Hematopoietic multipotent progenitor cell (in vitro differentiated cells): ENCODE data around the gene PRSS22. TPM values are rescaled to one million over a fixed set of nuclear protein-coding genes. Genes with fewer than 3 reads are reported as not detected.

Experiments
- DNase-seq, 3 donors: peaks; one replicate each; pipeline ENCODE4 v3.0.0-alpha.2; 2011 to 2015; ENCODE audit warnings: low read depth in 2 of 3, low spot score in 2 of 3
- total RNA-seq: library from RNA; depleted of rRNA; stranded (reverse); fragments of >200 nt; gene quantifications from one replicate; pipeline ENCODE4 v1.2.3, GENCODE V29; 2012

PRSS22 gene
- total RNA-seq, 1 donor = not detected

DNA sequence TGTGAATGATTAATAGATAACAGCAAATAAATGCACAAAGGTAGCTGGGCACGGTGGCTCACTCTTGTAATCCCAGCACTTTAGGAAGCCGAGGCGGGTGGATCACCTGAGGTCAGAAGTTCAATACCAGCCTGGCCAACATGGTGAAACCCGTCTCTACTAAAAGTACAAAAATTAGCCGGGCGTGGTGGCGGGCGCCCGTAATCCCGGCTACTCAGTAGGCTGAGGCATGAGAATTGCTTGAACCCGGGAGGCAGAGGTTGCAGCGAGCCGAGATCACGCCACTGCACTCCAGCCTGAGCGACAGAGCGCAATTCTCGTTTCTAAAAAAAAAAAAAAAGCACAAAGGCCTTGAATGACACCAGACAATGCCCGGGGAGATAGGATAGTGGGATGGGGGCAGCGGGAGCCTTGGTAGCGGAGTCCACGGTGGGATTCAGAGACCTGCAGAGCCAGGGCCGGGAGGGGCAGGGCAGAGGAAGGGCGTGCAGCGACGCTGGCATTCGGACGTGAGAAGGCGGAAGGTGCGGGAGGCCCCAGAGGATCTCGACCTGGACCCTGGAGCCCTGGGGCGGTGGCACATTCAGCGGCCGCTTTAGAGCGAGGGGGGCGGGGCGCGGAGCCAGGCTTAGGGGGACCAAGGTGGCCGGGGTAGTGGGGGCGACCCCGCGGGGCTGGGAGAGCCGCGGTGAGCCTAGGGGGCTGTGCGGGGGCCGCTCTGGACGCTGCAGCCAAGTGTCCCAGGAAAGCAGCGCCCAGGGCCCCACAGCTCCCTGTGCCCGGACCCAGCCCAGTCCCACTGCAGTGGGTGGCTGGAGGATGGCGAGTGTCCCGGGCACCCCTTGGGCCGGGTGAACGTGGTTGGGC lies 24.0 kb upstream of the PRSS22 start:
- DNase-seq = peak in 2 of 3 donors; percentile 35 to 41

DNA sequence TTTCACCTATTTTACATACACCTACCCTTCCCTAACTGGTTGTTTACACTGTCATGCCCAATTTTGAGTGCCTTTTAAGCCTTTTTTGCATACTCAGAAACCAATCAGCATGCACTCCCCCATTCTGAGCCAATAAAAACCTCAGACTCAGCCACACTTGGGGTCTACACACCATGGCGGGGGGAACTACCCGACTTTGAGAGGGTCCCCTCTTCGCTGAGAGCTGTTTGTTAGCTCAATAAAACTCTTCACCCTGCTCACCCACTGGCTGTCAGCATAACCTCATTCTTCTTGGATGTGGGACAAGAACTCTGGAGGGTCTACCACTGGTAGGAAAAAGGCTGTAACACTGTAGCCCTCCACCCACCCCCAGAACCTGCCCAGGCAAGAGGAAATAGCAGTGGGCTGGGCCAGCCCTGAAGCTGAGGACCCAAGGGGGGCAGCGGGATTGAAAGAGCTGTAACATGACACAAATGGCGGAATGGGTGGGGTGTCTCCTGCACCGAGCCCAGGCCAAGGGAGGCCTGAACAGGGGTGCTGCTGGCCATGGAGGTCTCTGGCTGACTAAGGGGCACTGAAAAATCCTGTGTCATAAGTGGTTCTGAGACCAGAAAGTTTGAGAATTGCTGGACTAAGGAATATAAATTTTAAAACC lies 22.0 kb upstream of the PRSS22 start:
- DNase-seq = no peak

DNA sequence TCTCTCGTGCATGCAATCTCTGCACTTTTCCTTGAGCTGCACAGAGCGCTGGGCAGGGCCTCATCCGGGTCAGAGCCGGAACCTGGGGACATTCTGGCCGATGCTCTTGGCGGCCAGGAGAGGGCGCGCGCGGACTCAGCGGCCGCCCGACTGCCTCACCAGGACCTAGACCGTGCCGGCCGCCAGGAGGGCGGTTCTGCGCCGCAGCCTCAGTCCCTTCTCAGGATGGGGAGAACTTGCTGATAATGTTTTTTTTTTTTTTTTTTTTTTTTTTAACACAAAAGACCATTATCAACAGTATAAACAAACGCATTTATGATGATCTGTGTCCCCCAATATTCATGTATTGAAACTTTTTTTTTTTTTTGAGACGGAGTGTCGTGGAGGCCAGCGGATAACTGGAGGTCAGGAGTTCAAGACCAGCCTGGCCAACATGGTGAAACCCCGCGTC lies 17.0 kb upstream of the PRSS22 start:
- peak; percentile 60 to 82 (median 75) for DNase-seq

DNA sequence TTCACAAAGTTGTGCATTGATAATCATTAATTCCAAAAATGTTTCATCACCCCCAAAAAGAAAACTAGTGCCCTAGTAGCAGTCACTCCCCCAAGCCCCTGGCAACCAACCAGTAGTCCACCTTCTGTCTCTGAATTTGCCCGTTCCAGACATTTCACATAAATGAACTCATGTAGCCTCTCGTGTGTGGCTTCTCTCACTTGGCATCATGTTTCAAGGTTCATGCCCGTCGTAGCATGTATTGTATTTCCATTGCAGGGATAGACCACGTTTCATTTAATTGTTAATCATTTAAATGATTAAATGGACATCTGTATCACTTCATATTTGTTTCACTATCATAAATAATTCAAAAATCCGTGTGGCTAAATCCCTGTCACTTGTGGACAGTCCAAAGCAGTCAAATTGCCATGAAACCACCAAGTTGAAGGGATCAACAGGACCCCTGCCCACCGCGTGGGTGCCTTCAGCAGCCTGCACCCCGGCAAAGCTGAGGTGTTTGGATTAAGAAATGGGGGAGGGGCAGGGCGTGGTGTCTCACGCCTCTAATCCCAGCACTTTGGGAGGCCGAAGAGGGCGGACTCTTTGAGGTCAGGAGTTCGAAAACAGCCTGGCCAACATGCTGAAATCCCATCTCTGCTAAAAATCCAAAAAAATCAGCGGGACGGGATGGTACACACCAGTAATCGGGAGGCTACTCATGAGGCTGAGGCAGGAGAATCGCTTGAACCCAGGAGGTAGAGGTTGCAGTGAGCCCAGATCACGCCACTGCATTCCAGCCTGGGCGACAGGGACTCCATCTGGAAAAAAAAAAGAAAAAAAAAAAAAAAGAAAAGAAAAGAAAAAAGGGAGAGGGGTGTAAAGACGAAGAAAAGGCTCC lies 16.3 kb upstream of the PRSS22 start:
- DNase-seq = no peak

DNA sequence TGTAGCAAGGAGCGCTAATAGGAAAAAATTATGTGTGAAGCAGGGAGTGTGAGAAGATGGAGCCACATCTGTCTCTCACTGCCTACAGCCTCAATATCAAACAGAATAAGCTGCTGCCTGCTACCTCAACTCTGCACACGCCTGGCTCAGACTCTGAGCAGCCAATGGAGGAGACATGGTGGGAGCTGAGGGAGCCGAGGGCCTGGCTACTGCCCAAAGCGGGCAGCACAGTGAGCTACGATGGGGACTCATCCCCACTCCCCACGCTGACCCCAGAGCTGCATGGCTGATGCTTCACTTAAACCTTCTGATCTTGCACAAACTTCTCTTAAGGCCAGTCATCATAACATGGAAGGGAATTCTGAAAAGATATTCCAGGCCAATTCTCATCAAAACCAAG lies 14.0 kb upstream of the PRSS22 start:
- DNase-seq = no peak

DNA sequence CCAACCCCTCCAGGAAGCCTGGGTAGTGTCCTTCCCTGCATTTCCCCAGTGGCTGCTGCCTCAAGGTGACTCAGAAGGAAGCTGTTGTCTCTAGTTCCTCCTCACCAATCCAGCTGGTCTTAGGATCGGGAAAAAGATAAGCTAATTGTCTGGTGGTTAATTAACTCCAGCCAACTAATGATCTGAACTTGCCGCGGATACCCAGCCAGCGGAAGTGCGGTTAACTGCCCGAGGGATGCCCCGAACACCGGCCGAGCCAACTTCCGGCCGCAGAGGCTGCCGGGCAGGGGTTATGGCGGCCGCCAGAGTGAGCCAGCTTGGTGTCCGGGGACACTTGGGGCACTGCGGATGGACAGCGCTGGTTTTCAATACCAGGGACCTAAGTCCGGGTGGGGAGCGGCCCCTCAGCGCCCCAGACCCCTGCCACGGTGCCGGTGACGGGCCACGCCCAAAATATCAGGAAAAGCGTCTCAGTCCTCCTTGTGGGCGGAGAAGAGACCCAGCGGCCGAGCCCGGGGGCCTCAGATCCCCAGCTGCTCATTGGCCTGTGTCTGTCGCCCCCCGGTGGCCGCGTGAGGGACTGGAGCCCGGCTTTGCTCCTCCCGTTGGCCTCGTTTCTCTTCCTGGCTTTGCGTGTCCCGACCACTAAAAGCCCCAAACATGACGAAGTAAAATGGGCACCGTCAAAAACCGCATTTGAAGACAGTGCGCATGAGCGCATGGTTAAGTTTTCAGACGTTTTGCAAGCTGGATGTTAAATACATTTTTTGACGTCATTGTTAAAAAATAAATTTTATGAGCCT lies 10.2 kb upstream of the PRSS22 start:
- DNase-seq = peak; percentile 91 to 98 (median 98)

DNA sequence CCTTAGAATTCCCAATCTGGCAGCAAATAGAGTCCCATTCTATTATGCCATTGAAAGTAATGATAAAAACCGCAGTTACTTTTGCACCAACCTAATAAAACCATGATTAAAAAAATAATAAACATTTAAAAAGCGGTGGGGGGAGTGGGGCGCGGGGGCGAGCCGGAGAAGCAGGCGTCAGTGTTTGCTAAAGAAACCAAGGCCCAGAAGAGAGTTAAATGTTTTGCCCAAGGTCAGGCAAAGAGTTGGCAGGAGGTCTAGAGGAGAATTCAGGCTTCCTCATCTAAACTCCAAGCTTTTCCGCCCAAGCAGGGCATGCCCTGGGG lies 9.7 kb upstream of the PRSS22 start:
- no peak for DNase-seq

DNA sequence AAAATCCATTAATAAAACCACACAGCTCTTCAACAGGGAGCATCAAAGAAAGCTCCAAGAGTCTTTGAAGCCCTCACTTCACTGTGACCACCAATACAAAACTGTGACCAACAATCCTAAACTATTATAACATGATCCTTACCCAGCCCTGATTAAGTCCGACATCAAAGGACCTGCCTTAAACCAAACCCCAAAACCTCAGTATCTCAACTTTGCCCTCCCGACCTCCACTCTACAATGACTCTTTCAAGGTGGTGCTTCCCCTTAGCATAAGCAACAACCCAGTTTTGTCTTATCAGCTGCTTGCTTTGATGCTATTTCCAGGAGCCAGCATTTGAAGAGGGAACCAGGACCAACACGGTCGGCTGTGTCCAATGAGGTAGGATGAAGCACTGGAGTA lies 8.5 kb upstream of the PRSS22 start:
- DNase-seq = no peak

DNA sequence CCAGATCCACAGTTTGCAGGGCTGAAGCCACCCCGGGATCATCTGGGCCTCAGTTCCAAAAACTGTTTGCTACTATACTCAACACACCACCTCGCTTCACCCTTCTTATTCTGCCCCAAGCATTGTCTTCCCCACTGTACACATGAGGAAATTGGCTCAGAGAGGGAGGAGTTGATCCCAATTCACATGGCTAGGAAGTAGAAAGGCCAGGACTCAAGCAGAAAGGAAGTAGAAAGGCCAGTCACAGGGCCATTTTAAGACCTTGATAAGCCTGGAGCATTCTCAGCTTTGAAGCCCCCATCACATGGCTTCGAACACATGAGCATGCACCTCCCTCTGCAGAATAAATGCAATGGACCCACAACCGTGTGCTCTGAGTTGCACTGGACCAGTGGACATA lies 7.7 kb upstream of the PRSS22 start:
- DNase-seq = no peak

DNA sequence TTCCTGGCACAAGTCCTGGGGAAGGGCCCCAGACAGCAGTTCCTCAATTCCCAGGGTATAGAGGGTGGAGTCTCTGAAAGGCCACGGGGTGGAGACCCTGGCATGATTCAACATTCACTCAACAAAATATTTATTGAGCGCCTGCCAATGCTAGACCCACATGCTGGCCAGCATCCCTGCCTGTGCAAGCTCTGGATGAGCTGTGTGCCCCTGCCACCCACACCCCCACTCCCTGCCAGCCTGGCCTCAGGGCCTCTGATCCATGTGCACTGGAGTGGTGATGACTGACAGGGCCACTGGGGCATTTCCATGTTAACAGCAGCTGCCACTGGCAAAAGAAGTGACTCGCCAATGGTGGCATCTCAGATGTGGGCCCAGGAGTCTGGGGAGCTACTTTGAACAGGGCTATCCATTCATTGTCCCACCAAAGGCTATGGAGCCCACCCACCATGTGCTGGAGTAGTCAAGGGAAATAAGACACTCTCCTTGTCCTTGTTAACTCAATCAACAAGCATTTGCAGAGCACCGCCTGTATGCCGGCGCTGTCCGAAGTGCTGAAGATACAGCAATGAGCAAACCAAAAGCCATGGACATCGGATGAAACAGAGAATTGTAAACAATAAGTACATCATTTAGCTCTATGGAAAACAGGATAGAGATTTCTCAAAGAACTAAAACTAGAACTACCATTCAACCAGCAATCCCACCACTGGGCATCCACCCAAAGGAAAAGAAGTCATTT lies 3.0 kb upstream of the PRSS22 start:
- peak in 1 of 3 donors; percentile 47 for DNase-seq

DNA sequence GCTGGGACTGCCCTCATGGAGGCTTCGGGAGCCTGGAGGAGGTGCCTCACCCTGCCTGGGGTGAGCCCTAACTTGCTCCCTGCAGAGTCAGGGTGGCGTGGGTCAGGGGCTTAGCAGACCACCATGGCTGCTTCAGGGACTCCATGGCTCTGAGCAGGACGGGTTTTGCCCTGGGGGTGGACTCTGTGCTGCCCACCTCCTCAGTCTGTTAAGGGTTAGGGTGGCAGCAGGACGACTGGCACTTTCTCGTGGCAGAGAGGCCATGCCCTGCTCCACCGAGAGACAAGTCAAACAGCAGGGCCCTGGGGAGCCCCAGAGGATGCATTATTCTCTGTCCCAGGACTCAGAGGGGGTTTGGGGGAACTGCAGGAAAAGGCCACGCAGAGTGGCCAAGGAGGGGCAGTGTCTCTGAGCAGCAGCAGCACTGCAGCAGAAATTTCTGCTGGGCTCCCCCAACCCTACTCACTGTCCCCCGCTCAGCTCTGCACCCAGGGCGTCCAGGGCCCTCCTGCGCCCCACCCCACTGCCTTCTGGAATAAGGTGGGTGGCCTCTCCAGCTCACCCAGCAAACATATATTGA lies 1.8 kb upstream of the PRSS22 start:
- no peak for DNase-seq

DNA sequence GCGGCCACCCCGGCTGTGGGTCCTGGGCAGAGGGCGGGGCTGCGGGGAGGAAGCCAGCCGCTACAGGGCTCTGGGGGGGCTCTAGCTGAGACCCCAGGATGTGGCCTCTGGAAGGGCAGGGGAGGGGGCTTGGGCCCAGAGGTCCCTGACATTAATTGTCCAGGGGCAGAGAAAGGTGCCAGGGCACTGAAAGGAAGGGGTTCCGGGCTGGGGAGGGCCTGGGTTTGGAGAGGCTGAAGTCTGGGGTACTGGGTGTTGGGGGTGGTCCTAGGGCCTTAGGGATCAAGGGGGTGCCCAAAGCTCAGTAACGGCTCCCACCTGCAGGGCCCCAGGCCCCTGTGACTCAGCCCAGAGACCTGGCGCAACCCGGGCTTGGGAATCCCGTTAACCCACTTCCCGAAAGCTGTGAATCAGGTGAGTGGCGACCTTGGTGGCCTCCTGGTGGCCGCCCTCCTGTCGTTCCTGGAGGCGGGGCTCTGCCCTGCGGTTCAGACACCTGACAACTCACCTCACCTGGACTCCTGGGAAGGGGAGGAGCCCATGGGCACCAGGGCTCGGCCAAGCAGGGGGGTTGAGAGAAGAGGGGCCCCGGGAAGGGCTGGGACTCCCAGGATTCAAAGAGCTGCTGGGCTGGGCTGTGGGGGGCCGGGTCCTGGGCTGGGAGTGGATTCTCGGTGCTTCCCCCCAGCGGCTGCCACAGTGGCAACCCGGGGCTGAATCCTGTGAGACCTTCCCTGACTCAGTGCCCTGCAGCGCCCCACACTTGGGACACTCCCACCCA lies 465 bp upstream of the PRSS22 start:
- DNase-seq = no peak

DNA sequence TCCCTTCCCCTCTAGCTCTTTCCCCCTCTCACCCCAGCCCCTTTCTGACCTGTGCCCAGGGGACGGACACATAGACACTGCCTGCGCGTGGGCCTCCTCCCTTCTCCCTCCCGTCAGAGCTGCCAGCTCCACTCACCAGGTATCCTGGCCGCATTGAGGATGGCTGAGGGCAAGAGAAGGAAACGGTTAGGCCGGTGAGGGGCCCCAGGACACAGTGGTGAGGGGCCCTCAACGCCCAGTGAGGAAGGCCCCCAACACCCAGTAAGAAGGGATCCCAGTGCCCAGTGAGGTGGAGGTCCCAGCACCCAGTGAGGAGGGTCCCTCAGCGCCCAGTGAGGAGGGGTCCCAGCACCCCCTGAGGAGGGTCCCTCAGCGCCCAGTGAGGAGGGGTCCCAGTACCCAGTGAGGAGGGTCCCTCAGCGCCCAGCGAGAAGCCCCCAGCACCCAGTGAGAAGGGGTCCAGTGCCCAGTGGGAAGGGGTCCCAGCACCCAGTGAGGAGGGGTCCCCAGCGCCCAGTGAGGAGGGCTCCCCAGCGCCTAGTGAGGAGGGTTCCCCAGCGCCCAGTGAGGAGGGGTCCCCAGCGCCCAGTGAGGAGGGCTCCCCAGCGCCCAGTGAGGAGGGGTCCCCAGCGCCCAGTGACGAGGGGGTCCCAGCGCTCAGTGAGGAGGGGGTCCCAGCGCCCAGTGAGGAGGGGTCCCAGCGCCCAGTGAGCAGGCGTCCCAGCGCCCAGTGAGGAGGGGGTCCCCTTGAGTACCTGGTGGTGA lies 1.1 kb downstream of the PRSS22 start:
- DNase-seq = no peak

DNA sequence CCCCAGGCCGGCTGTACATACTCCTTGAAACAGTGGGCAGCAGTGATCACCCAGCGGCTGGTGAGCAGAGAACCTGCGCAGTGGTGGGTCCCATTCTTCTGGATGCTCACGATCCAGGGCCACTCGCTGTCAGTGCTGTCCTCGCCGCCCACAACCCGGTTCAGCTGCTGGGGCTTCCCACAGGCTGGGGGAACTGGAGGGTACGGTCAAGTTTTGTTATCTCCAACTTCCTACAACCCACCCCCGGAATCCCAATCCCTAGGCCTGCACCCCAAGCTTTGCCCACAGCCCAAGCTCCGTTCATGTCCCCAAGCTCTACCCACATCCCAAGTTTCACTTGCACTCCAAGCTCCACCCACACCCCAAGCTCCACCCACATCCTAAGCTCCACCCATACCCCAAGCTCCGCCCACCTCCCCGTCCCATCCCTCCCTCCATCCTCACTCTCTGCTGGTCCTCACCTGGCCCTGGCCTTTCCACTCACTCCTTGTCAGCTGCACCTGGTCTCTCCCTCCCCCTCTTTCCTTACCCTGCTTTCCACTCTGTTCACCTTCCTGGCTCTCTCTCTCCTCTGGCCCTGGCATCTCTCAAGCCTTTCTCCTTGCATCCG lies 1.8 kb downstream of the PRSS22 start:
- DNase-seq = peak in 1 of 3 donors; percentile 24

DNA sequence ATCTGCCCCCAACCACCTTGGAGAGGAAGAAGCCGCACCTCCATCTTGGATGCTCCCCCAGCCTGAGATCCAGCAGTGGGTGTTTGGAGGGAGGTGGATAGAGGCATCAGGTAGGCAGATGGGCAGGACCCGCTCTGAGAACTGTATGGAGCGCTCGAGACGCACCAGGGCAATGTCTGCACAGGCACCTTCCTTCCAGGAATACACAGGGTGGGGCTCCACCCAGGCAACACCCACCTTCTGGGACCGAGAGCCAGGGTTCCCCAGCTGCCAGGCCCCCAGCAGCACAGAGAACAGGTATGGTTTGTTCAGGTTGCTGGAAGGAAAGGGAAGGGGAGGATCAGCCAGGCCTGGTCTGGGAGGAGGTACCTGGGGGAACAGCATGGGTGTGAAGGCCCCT lies 2.4 kb downstream of the PRSS22 start:
- no peak for DNase-seq

DNA sequence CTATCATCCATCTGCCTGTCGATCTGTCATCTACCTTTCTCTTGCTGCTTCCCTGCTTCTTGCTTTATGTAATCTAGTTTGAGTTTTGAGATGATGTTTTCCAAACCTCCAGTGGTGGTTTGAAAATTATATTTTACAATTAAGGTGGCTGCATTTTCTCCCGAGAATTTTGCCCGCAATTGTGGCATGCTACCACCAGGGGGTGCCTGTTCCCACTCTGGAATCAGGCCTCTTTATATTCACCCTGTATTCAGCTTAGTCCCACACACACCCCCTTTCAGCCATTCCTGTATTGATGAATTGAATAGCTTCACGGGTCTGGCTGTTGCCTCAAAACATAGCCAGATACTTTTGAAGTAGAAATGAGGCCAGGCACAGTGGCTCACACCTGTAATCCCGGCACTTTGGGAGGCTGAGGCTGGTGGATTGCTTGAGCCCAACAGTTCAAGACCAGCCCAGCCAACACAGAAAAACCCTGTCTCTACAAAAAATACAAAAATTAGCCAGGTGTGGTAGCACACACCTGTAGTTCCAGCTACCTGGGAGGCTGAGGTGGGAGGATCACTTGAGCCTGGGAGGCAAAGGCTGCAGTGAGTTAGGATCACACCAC lies 3.2 kb downstream of the PRSS22 start:
- no peak for DNase-seq

DNA sequence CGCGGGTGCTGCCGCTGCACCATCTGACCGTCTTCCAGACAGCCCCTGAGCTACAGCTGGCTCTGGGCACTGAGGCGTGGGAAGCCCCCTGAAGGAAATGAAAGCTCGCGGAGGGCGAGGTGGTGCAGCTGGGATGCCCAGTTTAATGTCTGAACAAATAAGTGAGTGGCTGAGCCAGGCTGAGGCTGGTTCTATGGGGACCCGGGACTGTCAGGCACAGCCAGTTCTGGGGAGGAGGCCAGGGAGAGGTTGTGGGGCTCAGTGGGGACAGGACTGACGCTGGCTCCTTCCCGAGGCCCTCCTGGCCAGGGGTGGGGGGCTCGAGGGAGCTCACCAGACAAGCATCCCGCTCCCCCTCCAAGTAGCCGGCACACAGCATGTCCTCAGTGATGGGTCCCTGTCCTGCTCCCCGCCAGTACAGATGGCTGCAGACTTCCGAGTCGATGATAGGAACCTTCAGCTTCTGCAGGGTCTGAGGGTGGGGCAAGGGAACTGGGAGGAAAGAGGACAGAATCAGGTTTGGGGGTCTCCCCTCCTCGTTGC lies 4.4 kb downstream of the PRSS22 start:
- no peak for DNase-seq
